ENCODE measurements around the gene CLK4.

DNA sequence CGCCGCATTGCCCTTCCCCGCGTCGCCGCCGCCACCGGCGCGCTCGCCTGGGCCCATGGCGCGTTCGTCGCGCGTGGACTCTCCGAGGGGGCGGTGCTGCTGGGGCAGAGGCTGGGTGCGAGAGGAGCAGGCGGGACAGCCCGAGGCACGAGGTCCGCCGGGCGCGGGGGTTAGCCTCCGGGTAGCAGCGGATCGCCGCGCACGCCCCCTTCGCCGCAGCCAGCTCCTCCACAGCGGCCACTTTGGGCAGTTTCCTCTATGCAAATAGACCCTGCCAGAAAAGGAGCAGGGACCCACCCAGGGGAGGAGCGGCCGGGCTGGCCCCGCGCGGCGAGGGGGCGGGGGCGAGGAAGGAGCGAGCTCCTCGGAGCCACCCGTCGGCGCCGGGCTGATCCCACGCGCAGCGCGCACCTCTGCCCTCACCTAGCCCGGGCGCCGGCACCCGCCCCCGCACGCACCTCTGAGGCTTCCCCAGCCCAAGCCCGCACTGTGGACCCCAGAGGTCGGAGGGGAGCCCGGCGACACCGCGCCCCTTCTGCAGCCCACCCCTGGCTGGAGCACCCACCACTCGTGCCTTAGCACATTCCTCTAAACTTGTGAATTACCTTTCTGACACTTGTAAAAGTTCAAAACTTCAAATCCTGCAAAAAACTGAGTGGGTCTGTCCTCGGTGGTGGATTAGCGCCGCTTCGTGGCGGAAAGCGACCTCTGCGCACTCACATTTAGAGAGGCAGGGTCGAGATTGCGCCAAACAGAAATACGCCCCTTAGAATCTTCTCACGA lies 36.5 kb downstream of the CLK4 start, which contains the start of gene COL23A1:
- TF ChIP-seq, protein P1, sequence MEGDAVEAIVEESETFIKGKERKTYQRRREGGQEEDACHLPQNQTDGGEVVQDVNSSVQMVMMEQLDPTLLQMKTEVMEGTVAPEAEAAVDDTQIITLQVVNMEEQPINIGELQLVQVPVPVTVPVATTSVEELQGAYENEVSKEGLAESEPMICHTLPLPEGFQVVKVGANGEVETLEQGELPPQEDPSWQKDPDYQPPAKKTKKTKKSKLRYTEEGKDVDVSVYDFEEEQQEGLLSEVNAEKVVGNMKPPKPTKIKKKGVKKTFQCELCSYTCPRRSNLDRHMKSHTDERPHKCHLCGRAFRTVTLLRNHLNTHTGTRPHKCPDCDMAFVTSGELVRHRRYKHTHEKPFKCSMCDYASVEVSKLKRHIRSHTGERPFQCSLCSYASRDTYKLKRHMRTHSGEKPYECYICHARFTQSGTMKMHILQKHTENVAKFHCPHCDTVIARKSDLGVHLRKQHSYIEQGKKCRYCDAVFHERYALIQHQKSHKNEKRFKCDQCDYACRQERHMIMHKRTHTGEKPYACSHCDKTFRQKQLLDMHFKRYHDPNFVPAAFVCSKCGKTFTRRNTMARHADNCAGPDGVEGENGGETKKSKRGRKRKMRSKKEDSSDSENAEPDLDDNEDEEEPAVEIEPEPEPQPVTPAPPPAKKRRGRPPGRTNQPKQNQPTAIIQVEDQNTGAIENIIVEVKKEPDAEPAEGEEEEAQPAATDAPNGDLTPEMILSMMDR (IDR thresholded peaks at IDR 0.05) = peak in 1 of 3 donors; percentile 33
- no peak for TF ChIP-seq POLR2A (IDR thresholded peaks at IDR 0.05)
